ENCODE data around the gene TMEM108. TPM values are rescaled to one million over a fixed set of nuclear protein-coding genes. Genes with fewer than 3 reads are reported as not detected.

TMEM108 gene
- total and polyA plus RNA-seq, 10 of the 15 experiments (the other 5 are each of a cell fraction or from before 2014, with no cell fraction given) = 0.02 to 0.58 (median 0.12) TPM; not detected in 5

DNA sequence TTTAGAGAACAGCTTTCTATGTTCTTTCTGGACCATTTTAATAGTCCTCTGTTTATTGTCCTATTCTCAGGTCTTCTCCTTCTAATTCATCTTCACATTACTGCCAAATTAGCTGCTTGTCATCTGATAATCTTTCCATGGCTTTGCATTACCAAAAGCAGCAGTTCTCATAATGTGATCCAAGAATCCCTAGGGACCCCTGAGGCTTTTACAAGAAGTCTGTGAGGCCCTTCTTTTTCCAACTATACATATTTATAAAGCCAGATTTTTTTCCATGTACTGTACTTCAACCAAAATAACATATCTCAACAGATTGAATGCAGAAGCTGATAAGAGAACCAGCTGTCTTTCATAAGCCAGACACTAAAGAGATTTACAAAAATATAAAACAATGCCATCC, 199.2 kb downstream of the TMEM108 start:
- DNase-seq (ENCODE audit: low read depth, low spot score) = no peak
- H3K27me3 ChIP-seq (replicated peaks in 1 of 2; ENCODE audit: control insufficient read depth in 2 of 2, insufficient read depth in 2 of 2, low read length in 1 of 2) = no peaks in the 10 kb centered on the region
- no peaks in the 10 kb centered on the region for H3K36me3 ChIP-seq (ENCODE audit: control insufficient read depth in 2 of 2, insufficient read depth in 2 of 2, low read length in 1 of 2)
- no peak overlapping the region for H3K27ac ChIP-seq (ENCODE audit: control insufficient read depth, insufficient read depth)
- H3K4me1 ChIP-seq (ENCODE audit: control insufficient read depth, insufficient read depth, low read length) = no peaks in the 10 kb centered on the region
- no TSS peak for BruUV-seq (replicated peaks)
- ATAC-seq = no peak
- no peaks in the 10 kb centered on the region for H3K79me2 ChIP-seq (ENCODE audit: control insufficient read depth, insufficient read depth, low read length)
- ChIA-PET SMC1A (ENCODE audit: uncharacterized antibody, unreplicated experiment) (interaction anchor here (0.6 to 1.6 kb wide), 2 partner anchors 15 to 786 kb away, joined by 3 read pairs; no protein-coding TSS in a partner anchor), CTCF (interaction anchor here (1.4 kb wide), 1 partner anchor 9 kb away, joined by 3 read pairs; no protein-coding TSS in a partner anchor), RAD21 (ENCODE audit: unreplicated experiment) (no interaction called here), POLR2A (no interaction called here)
- H3K4me3 ChIP-seq = no peak overlapping the region
- H3K4me2 ChIP-seq (ENCODE audit: control insufficient read depth, insufficient read depth) = no peak overlapping the region
- intact Hi-C loops (cut with micrococcal nuclease; ENCODE audit: unreplicated experiment) (no loop called here), in situ Hi-C loops (cut with MboI) (no loop called here)
- H3K9me3 ChIP-seq (replicated peaks; ENCODE audit: control insufficient read depth, insufficient read depth, low read length) = no peaks in the 10 kb centered on the region
- H4K20me1 ChIP-seq (ENCODE audit: control insufficient read depth, insufficient read depth) = no peaks in the 10 kb centered on the region
- no peak for FAIRE-seq
- TF ChIP-seq, protein P1, sequence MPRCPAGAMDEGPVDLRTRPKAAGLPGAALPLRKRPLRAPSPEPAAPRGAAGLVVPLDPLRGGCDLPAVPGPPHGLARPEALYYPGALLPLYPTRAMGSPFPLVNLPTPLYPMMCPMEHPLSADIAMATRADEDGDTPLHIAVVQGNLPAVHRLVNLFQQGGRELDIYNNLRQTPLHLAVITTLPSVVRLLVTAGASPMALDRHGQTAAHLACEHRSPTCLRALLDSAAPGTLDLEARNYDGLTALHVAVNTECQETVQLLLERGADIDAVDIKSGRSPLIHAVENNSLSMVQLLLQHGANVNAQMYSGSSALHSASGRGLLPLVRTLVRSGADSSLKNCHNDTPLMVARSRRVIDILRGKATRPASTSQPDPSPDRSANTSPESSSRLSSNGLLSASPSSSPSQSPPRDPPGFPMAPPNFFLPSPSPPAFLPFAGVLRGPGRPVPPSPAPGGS (IDR thresholded peaks at IDR 0.05; ENCODE audit: borderline replicate concordance, insufficient read depth, low read depth, low read length, poor library complexity, severe bottlenecking) = no peak
- TF ChIP-seq RBBP5 (conservative IDR thresholded peaks at IDR 0.05) (no peak), SUZ12 (IDR thresholded peaks at IDR 0.05; ENCODE audit: unreplicated experiment) (no peak), NFYB (IDR thresholded peaks at IDR 0.05; ENCODE audit: insufficient read depth, low read depth, low read length) (no peak)
- TF ChIP-seq, protein P2, sequence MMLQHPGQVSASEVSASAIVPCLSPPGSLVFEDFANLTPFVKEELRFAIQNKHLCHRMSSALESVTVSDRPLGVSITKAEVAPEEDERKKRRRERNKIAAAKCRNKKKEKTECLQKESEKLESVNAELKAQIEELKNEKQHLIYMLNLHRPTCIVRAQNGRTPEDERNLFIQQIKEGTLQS (IDR thresholded peaks at IDR 0.05; ENCODE audit: borderline replicate concordance, extremely low read depth, low read depth, low read length) = no peak
- H2AFZ ChIP-seq (ENCODE audit: control insufficient read depth, low read depth, low read length) = no peak overlapping the region
- no peak overlapping the region for H3K9ac ChIP-seq (ENCODE audit: control insufficient read depth, insufficient read depth, low read length)

DNA sequence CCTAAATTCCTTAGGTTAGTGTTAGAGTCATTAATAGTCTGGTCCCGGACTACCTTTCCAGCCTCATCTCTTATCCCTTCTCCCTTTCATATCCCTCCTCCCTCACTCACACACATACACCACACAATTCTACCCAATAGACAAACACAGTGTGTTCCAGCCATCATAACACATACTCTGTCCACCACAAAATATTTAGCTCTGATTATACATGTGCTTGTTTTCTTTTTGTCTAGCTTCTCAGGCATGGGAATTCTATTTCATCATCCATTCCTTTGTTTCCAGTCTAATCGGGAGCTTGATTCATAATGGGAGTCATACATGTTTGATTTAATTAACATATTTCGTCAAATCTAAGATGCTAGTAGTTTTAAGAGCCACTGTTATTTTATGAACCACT, 199.8 kb downstream of the TMEM108 start:
- Histone ChIP-seq H3K36me3 (ENCODE audit: control insufficient read depth in 2 of 2, insufficient read depth in 2 of 2, low read length in 1 of 2) (no peaks in the 10 kb centered on the region), H3K79me2 (ENCODE audit: control insufficient read depth, insufficient read depth, low read length) (no peaks in the 10 kb centered on the region), H3K4me3 (no peak overlapping the region), H2AFZ (ENCODE audit: control insufficient read depth, low read depth, low read length) (no peak overlapping the region), H3K27ac (ENCODE audit: control insufficient read depth, insufficient read depth) (no peak overlapping the region), H3K27me3 (replicated peaks in 1 of 2; ENCODE audit: control insufficient read depth in 2 of 2, insufficient read depth in 2 of 2, low read length in 1 of 2) (no peaks in the 10 kb centered on the region), H3K9ac (ENCODE audit: control insufficient read depth, insufficient read depth, low read length) (no peak overlapping the region), H3K9me3 (replicated peaks; ENCODE audit: control insufficient read depth, insufficient read depth, low read length) (no peaks in the 10 kb centered on the region), H4K20me1 (ENCODE audit: control insufficient read depth, insufficient read depth) (no peaks in the 10 kb centered on the region), H3K4me1 (ENCODE audit: control insufficient read depth, insufficient read depth, low read length) (no peaks in the 10 kb centered on the region), H3K4me2 (ENCODE audit: control insufficient read depth, insufficient read depth) (no peak overlapping the region)
- ATAC-seq (no peak), DNase-seq (ENCODE audit: low read depth, low spot score) (no peak), FAIRE-seq (no peak)
- SMC1A ChIA-PET (ENCODE audit: uncharacterized antibody, unreplicated experiment) = no interaction called here
- CTCF ChIA-PET = interaction anchor here (0.7 kb wide), 1 partner anchor 166 kb away, joined by 4 read pairs; no protein-coding TSS in a partner anchor
- intact Hi-C loops (cut with micrococcal nuclease; ENCODE audit: unreplicated experiment) (no loop called here), in situ Hi-C loops (cut with MboI) (no loop called here)
- WGBS (ENCODE audit: insufficient coverage, insufficient replicate concordance, low lambda C conversion rate, missing lambda C conversion rate) = 13% methylated on average over 3 of the region's 3 CpGs
- POLR2A ChIA-PET = no interaction called here
- BruUV-seq (replicated peaks) = no TSS peak
- RAD21 ChIA-PET (ENCODE audit: unreplicated experiment) = no interaction called here
- TF ChIP-seq, protein P3, sequence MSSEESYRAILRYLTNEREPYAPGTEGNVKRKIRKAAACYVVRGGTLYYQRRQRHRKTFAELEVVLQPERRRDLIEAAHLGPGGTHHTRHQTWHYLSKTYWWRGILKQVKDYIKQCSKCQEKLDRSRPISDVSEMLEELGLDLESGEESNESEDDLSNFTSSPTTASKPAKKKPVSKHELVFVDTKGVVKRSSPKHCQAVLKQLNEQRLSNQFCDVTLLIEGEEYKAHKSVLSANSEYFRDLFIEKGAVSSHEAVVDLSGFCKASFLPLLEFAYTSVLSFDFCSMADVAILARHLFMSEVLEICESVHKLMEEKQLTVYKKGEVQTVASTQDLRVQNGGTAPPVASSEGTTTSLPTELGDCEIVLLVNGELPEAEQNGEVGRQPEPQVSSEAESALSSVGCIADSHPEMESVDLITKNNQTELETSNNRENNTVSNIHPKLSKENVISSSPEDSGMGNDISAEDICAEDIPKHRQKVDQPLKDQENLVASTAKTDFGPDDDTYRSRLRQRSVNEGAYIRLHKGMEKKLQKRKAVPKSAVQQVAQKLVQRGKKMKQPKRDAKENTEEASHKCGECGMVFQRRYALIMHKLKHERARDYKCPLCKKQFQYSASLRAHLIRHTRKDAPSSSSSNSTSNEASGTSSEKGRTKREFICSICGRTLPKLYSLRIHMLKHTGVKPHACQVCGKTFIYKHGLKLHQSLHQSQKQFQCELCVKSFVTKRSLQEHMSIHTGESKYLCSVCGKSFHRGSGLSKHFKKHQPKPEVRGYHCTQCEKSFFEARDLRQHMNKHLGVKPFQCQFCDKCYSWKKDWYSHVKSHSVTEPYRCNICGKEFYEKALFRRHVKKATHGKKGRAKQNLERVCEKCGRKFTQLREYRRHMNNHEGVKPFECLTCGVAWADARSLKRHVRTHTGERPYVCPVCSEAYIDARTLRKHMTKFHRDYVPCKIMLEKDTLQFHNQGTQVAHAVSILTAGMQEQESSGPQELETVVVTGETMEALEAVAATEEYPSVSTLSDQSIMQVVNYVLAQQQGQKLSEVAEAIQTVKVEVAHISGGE (CRISPR knock-in tag; IDR thresholded peaks at IDR 0.05) = no peak
- TF ChIP-seq, protein P4, sequence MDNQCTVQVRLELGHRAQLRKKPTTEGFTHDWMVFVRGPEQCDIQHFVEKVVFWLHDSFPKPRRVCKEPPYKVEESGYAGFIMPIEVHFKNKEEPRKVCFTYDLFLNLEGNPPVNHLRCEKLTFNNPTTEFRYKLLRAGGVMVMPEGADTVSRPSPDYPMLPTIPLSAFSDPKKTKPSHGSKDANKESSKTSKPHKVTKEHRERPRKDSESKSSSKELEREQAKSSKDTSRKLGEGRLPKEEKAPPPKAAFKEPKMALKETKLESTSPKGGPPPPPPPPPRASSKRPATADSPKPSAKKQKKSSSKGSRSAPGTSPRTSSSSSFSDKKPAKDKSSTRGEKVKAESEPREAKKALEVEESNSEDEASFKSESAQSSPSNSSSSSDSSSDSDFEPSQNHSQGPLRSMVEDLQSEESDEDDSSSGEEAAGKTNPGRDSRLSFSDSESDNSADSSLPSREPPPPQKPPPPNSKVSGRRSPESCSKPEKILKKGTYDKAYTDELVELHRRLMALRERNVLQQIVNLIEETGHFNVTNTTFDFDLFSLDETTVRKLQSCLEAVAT (IDR thresholded peaks at IDR 0.05) = no peak
- TF ChIP-seq, protein P5, sequence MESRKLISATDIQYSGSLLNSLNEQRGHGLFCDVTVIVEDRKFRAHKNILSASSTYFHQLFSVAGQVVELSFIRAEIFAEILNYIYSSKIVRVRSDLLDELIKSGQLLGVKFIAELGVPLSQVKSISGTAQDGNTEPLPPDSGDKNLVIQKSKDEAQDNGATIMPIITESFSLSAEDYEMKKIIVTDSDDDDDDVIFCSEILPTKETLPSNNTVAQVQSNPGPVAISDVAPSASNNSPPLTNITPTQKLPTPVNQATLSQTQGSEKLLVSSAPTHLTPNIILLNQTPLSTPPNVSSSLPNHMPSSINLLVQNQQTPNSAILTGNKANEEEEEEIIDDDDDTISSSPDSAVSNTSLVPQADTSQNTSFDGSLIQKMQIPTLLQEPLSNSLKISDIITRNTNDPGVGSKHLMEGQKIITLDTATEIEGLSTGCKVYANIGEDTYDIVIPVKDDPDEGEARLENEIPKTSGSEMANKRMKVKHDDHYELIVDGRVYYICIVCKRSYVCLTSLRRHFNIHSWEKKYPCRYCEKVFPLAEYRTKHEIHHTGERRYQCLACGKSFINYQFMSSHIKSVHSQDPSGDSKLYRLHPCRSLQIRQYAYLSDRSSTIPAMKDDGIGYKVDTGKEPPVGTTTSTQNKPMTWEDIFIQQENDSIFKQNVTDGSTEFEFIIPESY (IDR thresholded peaks at IDR 0.05) = no peak

Data from GM12878 (cell line).